HS-27A (cell line): Measurements from ENCODE around the gene DDX23.
A peak's percentile ranks its signal among the peaks of the same experiment; 100 is the strongest.

ENCODE experiments used
- DNase-seq: peaks from one replicate; pipeline ENCODE4 v3.0.0-alpha.2; 2012; ENCODE audit warnings: low read depth, missing footprints

Gene DDX23

DNA sequence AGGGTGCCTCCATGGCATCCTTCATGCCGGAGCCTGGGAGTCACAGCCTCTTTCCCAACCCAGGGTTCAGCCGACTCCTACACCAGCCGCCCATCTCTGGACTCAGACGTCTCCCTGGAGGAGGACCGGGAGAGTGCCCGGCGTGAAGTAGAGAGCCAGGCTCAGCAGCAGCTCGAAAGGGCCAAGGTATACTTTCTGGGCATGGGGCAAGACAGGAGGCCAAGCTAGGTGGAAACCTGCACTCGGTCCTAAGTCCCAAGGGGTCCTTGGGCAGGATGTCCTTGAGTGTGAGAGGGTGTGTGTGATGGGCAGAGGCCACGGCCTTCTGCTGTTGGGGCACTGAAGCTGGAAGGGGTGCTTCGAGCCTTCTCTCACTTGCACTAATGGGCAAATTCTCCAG, 28.7 kb downstream of the DDX23 start:
- DNase-seq = no peak

DNA sequence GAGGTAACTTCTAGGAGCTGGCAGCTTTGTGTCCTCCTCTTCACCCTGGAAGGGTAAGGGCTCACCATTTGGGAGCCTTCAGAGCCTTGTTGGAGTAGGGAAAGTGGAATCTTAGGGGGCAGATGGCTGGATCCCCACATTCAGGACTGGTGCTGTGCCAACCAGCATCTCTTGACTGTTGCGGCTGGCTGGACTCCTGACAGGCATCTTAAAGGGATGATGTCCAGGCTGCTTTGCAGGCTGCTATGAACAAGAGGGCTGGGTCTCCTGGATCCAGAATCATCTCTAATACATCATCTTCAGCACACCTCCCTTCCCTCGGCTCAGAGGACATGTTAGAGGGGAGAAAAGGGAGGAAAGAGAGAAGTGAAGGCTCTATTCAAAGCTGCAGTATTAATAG, 29.3 kb downstream of the DDX23 start:
- no peak for DNase-seq

- DNase-seq = no peak
Measured at GRCh38 chr12:48822139-48822538, 29.8 kb downstream of the DDX23 start.

DNA sequence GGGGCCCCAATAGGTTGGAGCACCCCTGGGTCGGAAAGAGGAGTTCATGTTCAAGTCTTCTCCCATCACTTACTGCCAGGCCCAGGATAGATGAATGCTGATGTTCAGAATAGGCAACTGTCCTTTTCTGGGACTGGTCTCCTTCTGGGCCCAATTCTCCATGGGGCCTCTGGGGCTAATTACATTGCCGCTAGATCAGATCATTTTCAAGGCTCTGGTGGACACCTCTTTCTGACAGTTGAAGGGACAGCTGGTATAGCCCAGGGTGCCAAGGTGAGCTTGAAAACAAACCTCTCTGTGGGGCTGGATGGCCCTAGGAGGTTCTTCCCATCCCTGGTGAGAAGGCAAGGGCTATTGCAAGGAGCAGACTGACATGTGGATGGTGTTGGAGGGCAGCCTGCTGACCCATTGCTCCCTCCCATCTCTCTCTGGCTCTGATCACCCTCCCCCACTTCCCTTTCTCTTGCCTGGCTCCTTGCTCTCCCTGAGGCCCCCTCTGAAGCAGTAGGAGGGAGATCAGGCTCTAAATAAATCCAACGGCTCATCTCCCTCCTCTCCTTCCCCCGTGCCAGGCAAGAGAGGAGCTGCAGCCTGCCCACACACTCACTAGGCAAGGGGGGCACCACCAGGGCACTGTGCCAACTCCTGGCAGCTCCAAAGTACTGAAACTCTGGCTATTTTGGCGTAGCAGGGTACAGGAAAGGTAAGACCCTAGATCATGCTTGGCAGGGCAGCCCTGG, 31.8 kb downstream of the DDX23 start:
- no peak for DNase-seq

DNA sequence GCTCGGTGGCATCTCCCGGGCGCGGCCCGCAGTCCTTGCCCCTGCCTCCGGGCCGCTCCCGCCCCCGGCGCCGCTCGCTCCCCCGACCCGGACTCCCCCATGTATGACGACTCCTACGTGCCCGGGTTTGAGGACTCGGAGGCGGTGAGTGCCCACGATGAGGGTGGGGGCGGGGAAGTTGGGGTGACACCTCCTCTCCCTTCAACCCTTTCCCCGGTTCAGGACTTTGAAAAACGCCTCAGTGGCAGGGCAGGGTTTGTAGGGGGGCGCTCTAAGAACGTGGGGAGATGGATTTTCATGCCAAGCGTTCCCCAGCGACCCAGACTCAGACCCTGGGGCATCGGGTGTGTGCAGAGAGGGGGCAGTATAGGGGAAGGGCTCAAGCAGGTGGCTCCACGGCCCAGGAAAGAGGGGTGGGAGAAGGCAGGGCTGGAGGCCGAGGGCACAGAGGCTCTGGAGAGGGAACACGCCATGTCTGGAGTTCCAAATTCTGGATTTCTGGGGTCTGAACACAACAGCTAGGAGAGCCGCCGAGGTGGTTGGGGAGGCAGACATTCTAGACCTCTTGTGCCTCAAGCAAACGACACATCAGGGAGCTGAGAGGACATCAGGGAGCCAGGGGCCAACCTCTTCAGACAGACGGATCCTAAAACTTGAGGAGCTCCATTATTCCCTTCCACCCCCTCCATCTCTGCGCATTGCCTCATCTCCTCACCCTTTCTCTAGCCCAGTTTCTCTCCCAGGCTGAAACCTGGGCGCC, 33.0 kb downstream of the DDX23 start:
- DNase-seq = no peak

DNA sequence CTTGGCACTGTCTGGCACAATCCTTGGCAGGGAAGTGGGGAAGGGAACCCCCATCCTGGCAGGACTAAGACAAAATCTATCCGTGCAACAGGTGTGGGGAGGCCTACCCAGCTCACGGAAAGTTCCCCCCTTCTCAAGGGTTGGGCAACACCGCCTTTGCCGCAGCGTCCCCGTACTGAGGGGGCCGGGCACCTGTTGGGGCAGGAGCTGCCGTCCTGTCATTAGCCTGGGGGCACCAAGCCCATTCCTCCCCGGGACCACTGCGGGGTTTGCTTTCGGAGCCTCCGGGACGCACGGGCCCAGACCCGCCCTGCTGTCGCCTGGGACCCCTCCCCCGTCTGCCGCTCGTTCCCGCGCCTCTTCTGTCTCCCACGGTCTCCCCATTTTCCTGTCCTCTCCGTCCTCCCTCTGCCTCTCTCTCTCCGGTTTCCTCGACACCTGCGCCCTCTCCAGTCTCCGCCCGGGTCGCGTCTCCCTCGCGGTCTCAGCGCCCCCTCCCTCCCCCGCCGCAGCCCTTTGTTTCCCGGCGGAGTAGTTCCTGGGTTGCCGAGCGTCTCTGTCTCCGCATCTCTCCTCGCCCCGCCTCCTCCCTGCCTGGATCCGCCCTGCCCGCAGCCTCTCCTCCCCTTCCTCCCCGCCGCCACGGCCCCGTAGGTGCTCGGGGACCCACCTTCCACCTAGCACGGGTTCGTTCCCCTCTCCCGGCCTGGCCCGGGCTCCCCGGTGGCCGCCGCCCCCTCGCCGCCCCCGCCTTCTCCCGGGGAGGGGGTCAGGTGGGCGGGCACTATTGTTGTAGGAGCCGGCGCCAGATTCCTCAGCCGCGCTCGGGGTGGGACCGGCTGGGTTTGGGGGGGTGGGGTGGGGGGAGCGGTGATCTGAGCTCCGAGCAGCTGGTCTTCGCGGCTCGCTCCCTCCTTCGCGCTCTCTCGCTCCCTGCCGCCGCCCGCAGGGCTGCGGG, 33.8 kb downstream of the DDX23 start, which contains the start of gene CACNB3:
TSS of gene CACNB3 (plus strand) at position 624 of the 958 bp plus-strand sequence. CDS start 434 bp downstream, outside the sequence.
- DNase-seq = no peak

GRCh38 chr12:48816143-48816854, 35.7 kb downstream of the DDX23 start:
- DNase-seq = no peak

- peak; percentile 62 for DNase-seq
Measured at GRCh38 chr12:48815126-48816110, 36.5 kb downstream of the DDX23 start.

GRCh38 chr12:48814262-48815125, 37.5 kb downstream of the DDX23 start:
- peak; percentile 51 for DNase-seq

GRCh38 chr12:48813465-48814261, 38.3 kb downstream of the DDX23 start:
- no peak for DNase-seq

GRCh38 chr12:48812389-48812788, 39.6 kb downstream of the DDX23 start:
- DNase-seq = no peak

DNA sequence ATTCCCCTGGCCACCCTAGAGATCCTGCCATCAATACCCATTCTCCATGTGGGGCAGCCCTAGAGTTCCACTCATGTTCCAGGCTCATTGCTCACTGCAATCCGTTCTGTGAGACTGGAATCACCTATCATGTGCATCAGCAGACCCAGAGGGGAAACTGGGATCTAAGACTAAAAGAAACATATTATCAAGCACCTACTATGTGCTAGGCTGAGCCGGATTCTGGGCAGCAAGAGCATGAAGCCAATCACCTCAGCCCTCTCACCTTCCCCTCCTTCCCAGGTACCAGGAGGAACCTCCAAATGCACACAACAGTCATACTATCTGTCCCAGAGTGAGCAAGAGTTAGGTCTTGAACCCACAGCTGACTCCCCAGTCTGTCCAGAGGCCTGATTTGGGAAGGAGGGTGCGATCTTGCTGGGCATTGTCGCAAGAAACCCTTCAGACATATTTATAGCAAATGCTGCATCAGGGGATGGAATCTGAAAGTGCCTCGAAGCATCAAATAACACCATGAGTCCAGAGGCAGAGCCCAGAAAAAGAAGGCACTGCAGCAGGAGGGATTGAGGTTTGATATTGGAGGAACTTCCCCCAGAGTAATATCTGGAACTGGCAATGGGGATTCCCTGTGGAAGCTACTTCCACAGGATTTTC, 40.4 kb downstream of the DDX23 start:
- DNase-seq = no peak

GRCh38 chr12:48810903-48811431, 41.0 kb downstream of the DDX23 start:
- no peak for DNase-seq

DNA sequence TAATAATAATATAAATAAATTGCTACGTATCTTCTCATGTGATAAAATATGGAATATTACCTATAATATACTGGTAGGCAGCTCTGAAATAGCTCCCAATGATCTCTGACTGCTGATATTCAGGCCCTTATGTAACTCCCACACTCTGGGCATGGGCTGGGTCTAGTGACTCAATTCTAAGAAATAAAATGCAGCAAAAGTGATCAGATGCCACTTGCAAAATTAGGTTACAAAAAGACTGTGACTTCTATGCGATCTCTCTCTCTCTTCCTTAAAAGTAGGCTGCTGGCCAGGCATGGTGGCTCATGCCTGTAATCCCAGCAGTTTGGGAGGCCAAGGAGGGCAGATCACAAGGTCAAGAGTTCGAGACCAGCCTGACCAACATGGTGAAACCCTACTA, 44.0 kb downstream of the DDX23 start:
- DNase-seq = no peak

GRCh38 chr12:48803675-48804074, 48.3 kb downstream of the DDX23 start:
- DNase-seq = no peak

GRCh38 chr12:48800971-48801370, 51.0 kb downstream of the DDX23 start:
- no peak for DNase-seq

DNA sequence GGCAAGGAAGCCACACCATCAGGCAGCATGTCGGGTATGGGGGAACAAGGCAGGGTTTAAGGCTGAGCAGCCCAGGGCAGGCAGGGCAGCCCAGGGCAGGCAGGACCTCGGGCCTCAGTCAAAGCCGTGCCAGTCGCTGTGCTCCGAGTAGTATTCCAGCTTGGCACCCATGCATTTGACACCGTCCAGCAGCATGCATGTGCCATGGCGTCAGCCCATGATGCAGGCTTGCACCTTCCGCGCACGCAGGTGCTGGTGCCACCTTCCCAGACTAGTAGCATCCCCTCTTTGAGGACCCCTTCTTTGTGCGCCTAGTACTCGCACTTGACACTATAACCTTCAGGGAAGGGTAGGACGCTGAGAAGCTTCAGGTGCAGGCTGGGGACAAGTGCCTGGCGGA, 51.5 kb downstream of the DDX23 start:
- no peak for DNase-seq

DNA sequence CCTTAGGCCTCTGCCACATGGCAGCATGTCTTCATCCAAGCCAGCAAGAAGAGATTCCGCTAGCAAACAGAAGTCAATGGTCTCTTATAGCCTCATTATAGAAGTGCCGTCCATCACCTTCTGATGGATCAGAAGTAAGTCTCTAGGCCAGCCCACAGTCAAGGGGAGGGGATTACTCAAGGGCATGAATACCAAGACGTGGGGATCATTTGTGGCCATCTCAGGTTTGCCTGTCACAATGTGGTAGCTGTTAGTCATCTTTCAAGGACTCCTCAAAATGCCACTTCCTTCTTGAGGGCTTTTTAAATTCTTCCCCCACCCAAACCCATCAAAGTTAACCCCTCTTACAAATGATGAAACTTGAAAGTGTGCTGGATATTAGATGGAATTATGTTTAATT, 55.0 kb downstream of the DDX23 start:
- no peak for DNase-seq
